Measurements from ENCODE around the gene SH3BP5.

SH3BP5 gene

GRCh38 chr3:15346516-15346915, 14.1 kb upstream of the SH3BP5 start:
- no peak for DNase-seq

GRCh38 chr3:15345608-15346137, 13.3 kb upstream of the SH3BP5 start:
- DNase-seq: no peak

- DNase-seq: no peak
These were observed 12.8 kb upstream of the SH3BP5 start for GRCh38 chr3:15345066-15345607.

GRCh38 chr3:15342945-15343344, 10.6 kb upstream of the SH3BP5 start:
- DNase-seq: no peak

- no peak for DNase-seq
These were observed 9.9 kb upstream of the SH3BP5 start for GRCh38 chr3:15342246-15342645.

GRCh38 chr3:15341030-15341726, 8.8 kb upstream of the SH3BP5 start:
- no peak for DNase-seq

- no peak for DNase-seq
These were observed 7.4 kb upstream of the SH3BP5 start for GRCh38 chr3:15339786-15340215.

GRCh38 chr3:15339001-15339400, 6.6 kb upstream of the SH3BP5 start:
- DNase-seq: no peak

- DNase-seq: no peak
These were observed 5.6 kb upstream of the SH3BP5 start for GRCh38 chr3:15337963-15338362.

GRCh38 chr3:15336057-15336456, 3.7 kb upstream of the SH3BP5 start:
- DNase-seq: no peak

GRCh38 chr3:15333956-15334263, 1.5 kb upstream of the SH3BP5 start:
- no peak for DNase-seq

GRCh38 chr3:15333099-15333955, 941 bp upstream of the SH3BP5 start:
- no peak for DNase-seq

- DNase-seq: no peak
These were observed 581 bp downstream of the SH3BP5 start for GRCh38 chr3:15331606-15332404.

GRCh38 chr3:15331072-15331605, 1.2 kb downstream of the SH3BP5 start:
- no peak for DNase-seq

- no peak for DNase-seq
These were observed 2.3 kb downstream of the SH3BP5 start for GRCh38 chr3:15330031-15330596.

- DNase-seq: no peak
These were observed 3.1 kb downstream of the SH3BP5 start for GRCh38 chr3:15329046-15330005.

- DNase-seq: no peak
These were observed 4.4 kb downstream of the SH3BP5 start for GRCh38 chr3:15327941-15328340.

GRCh38 chr3:15326673-15327072, 5.7 kb downstream of the SH3BP5 start:
- DNase-seq: no peak

- DNase-seq: no peak
These were observed 6.3 kb downstream of the SH3BP5 start for GRCh38 chr3:15326037-15326436.

- DNase-seq: no peak
These were observed 7.2 kb downstream of the SH3BP5 start for GRCh38 chr3:15325228-15325627.

- DNase-seq: no peak
These were observed 8.0 kb downstream of the SH3BP5 start for GRCh38 chr3:15324379-15324808.

All from GF-D8 (cell line).